GM06990 (cell line): ENCODE results near the gene NPIPB5.
"Not testable (repeated sequence)": the region's sequence is repeated elsewhere in the genome, so short reads cannot be mapped to it uniquely, and the experiment has no call there.

ENCODE experiments used
- DNase-seq: peaks from one replicate; pipeline ENCODE4 v3.0.0-alpha.2; 2011; ENCODE audit not compliant: insufficient read length; ENCODE audit errors: extremely low read depth
- H3K27me3 ChIP-seq: replicated peaks from 2 replicates; pipeline ENCODE4 v1.6.0; 2011; ENCODE audit warnings: low read length; ENCODE audit not compliant: control insufficient read depth, insufficient read depth
- H3K36me3 ChIP-seq: 2 replicates; pipeline ENCODE4 v1.5.1; 2011; ENCODE audit warnings: low read length; ENCODE audit not compliant: control insufficient read depth, insufficient read depth
- H3K4me3 ChIP-seq: replicated peaks from 2 replicates; pipeline ENCODE4 v1.5.1; 2011; ENCODE audit warnings: low read depth, mild to moderate bottlenecking, control low read depth, low read length

The NPIPB5 gene

DNA sequence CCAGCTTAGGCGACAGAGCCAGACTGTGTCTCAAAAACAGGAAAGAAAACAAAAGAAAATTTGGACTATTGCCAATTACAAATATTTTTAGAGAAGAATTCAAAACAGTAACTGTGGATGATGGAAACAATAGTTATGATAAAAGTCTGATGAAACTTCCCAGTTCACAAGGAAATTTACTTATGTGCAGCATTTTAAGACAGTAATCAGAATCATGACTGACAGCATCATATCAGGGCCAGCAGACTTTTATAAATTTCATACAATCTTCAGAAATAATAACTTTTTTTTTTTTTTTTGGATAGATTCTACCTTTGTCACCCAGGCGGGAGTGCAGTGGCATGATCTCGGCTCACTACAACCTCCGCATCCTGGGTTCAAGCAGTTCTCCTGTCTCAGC lies at the start of gene NPIPB5:
NPIPB5 (plus strand) TSS at position 301 of the 400 bp plus-strand sequence. CDS start 2,911 bp downstream, outside the sequence.
- DNase-seq, H3K36me3 ChIP-seq, H3K27me3 ChIP-seq, H3K4me3 ChIP-seq: not testable (repeated sequence)

- H3K36me3 ChIP-seq, DNase-seq, H3K4me3 ChIP-seq, H3K27me3 ChIP-seq: not testable (repeated sequence)
These were observed 41.8 kb upstream of the NPIPB5 start for GRCh38 chr16:22468846-22469245.

DNA sequence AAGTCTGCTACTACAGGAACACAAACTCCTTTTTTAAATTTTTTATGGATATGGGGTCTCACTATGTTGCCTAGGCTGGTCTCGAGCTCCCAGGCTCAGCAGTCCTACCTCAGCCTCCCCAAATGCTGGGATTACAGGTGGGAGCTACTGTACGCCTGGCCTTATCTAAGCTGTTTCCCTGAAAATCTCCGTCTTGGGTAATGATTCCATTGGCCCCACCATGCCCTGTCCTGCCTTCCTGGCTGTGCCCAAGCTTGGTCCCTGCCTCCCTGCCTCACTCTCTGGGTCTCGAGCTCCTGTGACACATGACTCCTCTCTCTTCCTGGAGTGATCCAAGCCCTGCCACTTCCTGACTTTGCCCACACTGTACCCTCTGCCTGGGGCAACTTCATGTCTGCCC lies 27.3 kb downstream of the NPIPB5 start:
- H3K36me3 ChIP-seq, H3K27me3 ChIP-seq, H3K4me3 ChIP-seq: not testable (repeated sequence)
- DNase-seq, result peak; percentile 8

- H3K27me3 ChIP-seq, DNase-seq, H3K36me3 ChIP-seq, H3K4me3 ChIP-seq: not testable (repeated sequence)
These were observed 34.1 kb downstream of the NPIPB5 start for GRCh38 chr16:22544809-22545208.

GRCh38 chr16:22546630-22547029 lies 35.9 kb downstream of the NPIPB5 start:
- H3K4me3 ChIP-seq, H3K27me3 ChIP-seq, DNase-seq, H3K36me3 ChIP-seq: not testable (repeated sequence)

DNA sequence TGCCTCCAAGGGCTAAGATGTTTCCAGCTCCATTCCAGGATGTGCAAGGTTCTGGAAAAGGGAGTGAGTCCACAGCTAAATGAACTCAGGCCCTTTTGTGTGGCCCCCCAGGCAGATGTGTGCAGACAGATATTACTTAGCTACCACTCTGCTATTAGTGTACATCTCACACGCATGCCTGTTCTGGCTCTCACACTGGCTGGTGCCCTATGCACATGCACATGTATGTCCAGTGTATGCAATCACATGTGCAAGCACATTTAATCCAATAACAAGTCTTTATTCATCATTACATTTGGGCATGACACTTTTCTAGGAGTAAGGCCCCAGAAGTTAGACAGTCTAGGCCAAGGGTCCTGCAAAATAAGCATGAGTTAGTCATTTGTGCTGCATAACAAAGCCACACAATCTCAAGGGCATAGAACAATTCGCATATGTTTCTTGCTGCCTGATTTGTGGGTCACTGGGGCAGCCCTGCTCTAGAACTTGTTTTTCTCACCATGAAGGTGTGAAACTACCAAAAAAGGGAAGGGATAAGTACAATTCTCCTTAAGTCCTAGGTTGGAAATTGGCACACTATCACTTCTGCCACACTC lies 36.6 kb downstream of the NPIPB5 start:
- H3K4me3 ChIP-seq, H3K27me3 ChIP-seq, DNase-seq, H3K36me3 ChIP-seq: not testable (repeated sequence)

GRCh38 chr16:22549853-22550252 lies 39.2 kb downstream of the NPIPB5 start:
- H3K4me3 ChIP-seq, DNase-seq, H3K36me3 ChIP-seq, H3K27me3 ChIP-seq: not testable (repeated sequence)

- not testable (repeated sequence) for H3K4me3 ChIP-seq, H3K27me3 ChIP-seq, H3K36me3 ChIP-seq, DNase-seq
These were observed 40.5 kb downstream of the NPIPB5 start for GRCh38 chr16:22551143-22551542.

- not testable (repeated sequence) for H3K27me3 ChIP-seq, DNase-seq, H3K36me3 ChIP-seq, H3K4me3 ChIP-seq
These were observed 41.0 kb downstream of the NPIPB5 start for GRCh38 chr16:22551651-22552050.

GRCh38 chr16:22556759-22557158 lies 46.1 kb downstream of the NPIPB5 start:
- not testable (repeated sequence) for DNase-seq, H3K4me3 ChIP-seq, H3K36me3 ChIP-seq, H3K27me3 ChIP-seq
